ENCODE measurements around the gene SNX30.

The SNX30 gene

DNA sequence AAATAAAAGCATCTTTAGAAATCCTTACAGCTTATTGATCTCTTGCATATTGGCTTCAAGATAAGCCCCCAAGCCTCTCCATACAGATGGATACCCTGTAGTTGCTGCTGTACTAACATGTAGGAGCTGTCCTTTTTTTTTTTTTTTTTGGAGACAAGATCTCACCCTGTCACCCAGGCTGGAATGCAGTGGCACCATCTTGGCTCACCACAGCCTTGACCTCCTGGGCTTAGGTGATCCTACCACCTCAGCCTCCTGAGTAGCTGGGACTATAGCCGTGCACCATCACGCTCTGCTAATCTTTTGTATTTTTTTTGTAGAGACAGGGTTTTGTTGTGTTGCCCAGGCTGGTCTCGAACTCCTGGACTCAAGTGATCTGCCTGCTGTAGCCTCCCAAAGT, 35.4 kb downstream of the SNX30 start:
- DNase-seq = no peak

DNA sequence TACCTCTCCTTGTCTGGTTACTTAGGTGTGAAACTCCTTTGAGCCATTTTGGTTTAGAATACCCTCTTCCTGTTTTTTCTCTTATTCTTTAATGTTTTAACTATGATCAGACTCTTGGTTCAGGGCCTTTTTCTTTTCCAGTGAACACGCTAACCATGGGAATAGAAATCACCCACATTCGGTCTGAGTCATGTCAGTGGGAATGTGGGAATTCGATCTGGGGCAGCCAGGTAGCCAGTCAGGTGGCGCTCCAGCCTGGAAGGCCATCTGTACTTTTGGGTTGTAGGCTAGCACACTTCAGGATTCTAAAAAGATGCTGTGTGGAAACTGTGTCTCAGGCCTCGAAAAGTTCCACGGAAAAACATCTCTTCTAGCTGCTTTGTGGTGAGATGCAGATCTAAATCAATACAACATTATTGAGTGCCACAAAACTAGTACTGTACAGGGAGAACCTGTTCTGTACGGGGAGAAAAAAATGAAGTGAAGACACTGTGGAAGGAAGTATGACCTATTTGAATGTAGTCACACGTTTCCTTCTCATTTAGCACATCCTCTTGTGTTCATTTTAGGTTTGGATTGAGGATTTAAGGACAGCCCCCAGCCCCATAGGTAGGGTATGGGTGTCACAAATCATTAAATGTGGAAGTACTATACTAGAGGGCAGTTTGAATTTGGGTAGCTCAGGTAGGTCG, 36.4 kb downstream of the SNX30 start:
- no peak for DNase-seq

DNA sequence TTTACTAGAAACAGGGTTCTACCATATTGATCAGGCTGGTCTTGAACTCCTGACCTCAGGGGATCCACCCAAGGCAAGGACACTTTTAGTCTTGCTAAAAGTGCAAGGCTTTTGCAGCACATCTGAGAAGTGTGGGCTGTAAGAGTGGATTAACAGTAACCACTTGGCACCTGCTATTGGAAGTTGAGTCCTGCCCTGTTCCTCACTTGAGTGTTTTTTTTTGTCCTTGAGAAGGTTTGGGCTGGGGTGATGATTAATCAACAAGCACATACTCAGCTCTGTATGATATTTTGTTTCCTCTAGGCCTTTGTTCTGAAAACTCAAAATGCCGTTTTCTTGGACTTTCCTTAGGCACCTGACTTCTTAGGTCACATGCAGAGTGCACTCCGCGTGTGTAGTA, 37.4 kb downstream of the SNX30 start:
- DNase-seq = no peak

DNA sequence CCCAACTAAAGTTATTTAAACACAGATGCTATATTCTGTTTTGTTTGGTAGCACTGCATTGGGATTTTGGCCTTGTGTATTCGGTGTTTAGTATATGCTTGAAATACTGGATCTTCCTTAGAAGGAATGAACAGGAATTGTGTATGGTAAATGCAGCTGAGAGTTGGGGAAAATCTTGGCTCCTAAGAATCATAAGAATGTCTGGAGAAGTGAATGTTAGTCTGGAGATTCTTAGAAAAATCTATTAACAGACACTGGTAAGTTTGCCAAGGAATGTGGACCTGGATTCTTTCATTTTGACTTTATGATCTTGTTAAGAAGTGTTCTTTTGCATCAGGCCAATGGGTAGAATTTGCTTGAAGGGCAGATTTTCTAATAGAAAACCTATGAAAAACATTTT, 38.9 kb downstream of the SNX30 start:
- DNase-seq = no peak

DNA sequence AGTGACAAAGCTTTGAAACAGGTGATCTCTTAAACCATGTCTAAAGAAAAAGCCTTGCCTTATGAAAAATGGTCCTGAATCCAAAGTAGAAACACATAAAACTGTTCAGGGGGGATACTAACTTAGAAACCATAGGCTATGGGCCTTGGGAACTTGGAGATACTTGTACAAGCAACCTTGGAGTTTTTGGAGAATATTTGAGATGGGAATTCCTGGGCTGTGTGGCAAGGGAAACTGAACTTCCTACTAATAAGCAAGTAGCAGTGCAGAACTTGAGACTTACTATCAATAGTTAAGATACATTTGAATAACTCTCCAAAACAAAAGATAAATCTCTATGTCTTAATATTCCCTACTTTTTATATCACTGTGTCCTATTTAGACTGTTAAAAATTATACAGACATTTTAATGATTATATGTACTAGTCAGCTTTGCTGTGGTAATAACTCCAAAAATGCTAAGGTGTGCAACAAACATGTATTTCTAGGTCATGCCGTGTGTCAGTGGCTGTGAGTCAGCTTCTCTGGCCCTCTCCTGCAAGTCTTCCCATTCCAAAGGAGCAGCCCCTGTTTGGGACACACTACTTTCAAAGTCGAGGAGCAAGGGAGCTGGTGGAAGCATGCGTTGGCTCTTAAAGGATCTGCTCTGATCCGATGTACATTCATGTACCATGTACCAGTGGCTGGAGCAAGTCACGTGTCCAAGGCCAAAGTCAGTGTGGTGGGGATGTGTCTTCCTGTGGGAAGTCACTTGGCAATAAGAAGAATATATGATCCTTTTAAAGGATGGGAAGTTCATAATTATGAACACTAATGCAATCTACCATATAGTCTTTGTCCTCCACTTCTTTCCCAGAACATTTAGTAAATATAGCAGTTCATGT, 39.6 kb downstream of the SNX30 start:
- DNase-seq = no peak

DNA sequence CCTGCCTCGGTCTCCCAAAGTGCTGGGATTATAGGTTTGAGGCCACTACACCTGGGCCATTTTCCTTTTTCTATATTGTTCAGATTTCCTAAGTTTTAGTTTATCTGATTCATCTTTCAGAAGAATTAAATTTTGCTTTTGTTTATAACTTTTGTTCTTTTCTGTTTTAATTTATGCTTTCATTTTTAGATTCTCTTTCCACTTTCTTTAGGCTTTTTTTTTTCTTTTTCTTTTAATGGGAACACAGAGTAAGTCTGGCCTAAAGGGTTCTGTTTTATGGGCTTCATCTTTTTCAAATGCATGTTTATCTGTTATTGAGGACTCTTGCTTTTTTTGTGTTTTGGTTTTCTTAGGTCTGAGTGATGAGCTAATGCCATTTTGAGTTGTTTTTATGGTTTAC, 42.1 kb downstream of the SNX30 start:
- DNase-seq = no peak

DNA sequence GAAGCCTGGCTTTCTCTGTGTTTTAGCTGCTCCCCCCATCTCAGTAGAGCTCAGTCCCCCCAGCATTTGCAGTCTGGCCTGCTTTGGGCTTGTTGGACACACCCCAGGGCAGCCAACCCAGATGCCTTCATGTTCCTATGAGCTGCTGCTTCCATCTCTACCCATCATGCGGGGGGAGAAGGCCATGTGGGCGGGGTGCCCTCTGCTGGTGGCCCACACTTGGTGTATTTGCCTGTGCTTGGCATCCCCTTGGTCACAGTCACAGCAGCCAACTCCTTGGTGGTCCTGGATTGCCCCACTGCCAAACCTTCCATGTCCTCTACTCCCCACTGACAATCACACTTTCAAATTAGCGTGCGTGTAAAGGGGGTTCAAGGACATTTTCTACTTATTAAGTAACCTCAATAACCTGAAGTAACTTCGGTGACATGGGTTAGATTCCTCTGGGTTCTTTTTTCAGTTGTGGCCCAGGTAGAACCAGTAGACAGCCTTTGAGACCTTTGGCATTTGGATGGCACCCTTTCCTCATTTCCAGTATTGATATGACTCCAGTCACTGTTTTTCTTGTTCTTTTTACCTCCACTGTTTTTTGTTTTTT, 42.8 kb downstream of the SNX30 start:
- peak; percentile 55 for DNase-seq

DNA sequence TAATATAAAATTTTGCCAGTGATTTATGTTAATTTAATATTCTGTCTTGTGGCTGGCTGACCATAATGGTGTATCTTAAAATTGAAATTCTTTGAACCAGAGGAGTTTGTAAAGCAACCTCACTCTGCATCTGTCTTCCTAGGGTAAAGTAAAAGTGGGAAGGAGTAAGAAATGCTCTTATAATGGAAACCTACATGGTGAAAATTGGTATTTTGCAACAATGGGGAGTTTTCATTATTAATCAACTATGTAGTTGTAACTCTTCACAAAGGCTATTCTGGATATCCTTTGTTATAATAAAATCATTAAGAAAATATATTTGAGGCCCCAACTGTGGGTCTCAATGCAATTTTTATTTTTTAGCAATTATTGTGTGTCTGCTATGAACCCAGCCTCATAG, 44.2 kb downstream of the SNX30 start:
- DNase-seq = no peak

DNA sequence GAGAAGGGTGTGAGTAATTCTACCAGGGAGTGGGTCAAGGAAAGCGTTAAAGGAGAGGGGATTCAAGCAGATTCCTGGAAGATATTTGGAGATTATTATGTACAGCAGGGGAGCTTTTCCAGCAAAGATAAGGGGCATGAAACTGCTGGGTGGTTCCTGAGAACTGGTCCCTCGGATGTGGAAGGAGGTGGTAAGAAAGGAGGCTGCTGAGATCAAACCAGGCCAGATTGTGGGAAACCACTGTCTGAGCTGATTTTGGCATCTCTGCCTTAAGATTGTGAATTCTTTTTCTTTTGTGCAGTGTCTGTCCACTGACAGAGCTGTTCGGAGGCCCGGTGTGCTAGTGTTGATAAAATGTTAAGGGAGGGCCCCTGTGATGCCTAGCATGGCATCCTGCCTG, 45.4 kb downstream of the SNX30 start:
- no peak for DNase-seq

DNA sequence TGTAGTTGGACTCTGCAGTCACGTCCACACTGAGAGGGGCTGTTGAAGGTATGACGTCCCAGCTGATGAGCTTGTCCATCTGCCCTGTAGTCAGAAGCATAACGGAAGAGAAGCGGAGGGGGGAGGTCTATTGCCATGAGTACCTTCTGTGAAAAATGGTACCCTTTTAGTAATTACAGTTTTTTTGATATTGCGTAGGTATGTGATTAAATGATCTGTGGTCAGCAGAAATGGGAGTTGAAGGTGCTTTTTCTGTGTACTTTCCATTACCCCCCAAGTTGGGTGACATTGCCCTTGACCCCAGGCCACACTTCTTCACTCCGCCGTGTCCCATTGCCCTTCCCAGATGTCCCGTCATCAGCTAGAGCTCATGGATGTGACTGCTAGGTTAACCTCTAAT, 45.9 kb downstream of the SNX30 start:
- no peak for DNase-seq

DNA sequence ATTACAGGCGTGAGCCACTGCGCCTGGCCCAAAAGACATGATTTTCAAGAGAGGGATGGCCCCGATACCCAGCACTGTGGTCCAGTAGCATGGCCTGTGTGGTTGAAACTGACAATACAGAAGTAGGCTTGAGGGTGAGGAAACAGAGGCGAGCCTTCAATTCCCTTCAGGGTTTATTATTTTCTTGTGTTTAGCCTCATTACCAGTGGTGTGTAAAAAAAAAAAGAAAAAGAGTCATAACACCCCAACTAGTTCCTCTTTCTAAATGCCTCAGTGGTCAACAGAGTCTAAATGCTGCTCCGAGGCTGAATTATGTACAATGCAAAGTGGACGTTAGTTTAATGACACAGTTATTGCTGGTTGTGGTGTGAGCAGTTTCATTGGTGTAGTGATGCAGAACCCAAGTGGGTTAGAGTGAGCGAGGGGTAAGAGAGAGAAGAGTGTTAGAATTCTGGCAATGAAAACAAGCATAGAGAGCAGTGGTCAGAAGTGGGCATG, 58.8 kb downstream of the SNX30 start:
- DNase-seq = no peak

DNA sequence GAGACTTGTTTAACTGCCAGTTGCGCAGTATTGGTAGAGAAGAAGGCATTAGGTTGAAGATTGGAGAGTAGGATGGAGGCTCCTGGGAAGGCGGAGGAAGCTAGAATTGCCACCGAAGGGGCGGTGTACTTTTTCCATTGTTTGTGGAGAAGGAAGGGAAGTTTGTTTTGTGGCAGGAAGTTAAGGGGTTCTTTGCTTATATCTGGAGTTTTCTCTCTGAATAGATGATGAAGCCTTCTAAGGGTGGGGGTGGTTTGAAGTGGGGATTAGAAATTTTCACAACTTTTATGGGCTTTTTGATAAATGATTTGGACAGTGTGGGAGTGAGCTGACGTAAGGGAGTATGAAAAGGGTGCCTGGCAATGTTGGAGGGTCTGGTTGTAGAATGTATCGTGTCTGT, 59.3 kb downstream of the SNX30 start:
- no peak for DNase-seq

DNA sequence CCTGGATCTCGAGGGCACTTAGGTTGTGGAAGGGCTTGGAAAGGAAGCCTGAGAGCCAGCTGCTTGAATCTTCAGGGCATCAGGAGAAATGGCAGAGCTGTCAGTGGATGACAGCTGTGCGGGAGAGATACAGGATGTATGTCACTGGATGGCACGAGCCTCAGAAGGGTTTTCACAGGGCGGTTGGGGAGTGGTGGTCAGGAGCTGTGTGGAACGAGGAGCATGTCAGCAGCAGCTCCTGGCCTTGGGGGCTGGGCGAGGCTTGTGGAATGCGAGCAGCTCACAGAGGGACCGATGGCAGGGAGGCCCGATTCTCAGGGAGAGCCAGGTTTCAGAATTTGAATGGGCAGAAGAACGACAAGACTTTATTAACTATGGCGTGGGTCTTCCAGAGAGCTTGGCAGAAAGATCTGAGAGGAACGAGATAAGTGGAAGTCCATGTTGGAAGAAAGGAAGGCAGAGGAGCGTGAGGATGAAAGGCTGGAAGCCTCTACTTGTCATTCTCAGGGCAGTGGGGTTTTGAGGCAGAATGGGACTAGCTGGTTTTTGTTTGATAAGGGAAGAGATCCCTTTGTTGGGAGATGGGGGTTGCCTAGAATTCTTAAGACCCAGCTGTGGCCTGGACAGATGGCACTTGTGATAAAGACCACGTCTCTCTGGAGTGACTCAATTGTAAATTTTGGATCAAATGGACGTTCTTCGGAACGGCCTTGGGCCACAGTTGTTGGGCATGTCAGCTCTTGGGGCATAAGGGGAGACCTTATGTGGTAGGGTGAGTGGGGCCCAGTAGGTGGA, 60.3 kb downstream of the SNX30 start:
- no peak for DNase-seq

DNA sequence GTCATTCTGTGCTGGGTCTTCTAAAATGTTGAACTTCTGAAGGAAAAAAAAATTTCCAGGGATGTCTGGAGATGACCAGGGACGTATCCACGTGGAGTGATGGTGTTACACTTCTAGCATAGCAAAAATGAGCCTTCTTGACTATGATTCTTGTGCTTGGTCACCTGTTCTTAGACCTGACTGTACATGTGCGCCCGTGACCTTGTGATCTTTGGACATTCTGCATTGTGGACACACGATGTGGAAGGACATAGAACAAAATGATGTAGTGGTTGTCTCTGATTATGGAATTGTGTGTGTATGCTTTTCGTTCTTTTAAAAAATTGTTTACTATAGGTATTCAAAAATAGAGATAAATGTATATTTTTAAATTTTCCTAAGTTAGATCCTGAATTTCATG, 61.0 kb downstream of the SNX30 start:
- no peak for DNase-seq

DNA sequence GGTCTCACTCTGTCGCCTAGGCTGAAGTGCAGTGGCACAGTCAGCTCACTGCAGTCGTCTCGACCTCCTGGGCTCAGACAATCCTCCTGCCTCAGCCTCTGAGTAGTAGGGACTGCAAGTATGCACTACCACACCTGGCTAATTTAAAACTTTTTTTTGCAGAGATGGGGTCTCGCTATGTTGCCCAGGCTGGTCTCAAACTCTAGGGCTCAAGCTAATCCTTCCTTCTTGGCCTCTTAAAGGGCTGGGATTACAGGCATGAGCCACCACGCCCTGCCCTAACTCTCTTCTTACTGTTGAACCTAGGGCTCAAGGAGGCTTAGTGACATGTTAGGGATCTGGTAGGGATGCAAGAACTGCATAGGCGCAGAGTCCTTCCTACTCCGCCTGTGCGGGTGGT, 65.3 kb downstream of the SNX30 start:
- no peak for DNase-seq

DNA sequence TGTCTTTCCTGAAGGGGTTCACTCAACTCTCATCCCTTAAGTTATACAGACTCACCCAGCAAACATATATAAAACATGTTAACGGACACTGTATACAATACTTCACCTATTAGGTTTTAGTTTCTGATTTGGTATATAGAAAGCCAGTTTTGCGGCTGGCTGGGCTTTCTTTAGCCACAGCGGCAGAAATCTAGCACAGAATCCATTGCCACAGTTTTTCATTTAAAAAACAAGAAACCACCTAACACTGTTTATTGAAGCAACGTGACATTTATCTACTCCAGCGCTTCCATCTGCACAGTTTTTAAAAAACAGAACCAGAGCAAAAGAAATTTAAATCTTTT, 67.3 kb downstream of the SNX30 start:
- no peak for DNase-seq

DNA sequence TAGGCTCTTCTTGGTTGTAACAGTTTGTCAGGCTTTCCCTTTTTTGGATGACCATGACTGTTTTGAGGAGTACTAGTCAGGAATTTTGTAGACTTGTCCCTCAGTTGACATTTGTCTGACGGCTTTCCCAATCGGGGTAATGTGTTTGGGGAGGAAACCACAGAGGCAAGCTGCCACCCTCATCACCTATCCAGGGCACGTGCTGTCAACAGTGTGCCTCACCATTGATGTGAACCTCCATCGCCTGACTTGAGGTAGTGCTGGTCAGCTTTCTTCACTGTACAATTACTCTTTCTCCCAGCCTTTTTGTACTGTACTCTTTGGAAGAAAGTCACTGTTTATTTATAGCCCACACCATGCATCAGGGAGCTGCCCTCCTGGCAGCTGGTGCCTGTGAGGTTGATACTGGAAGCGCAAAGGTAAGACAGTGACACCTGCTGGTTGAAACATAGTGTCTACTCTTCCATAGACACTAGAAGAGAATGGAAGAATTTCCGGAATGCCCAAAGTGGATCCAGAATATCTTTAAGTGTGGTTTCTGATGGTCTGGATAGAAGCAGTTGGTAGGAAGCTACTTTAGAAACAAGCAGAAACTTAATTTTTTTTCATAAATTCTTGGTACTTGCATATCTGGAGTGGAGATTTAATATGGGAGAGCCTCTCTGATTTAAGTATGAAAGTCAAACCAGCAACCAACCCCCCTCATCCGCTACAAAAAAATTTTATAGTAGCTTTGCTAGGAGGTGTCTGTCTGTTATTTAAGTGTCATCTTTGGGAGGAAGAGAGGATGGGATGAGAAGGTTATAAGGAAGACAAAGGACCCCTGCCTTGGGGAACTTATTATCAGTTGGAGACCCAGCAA, 69.3 kb downstream of the SNX30 start:
- DNase-seq = peak; percentile 67

DNA sequence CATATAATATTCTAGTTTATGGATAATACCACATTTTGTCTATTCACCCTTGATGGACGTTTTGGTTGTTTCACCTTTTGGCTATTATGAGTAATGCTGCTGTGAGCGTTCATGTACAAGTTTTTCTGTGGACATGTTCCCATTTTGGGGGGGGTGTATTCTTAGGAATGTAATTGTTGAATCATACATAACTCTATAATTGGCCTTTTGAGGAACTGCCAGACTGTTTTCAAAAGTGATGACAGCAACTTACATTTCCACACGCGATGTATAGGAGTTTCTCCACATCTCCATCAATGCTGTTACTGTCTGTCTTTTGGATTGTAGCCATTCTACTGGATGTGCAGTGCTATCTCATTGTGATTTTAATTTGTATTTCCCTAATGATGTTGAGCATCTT, 70.3 kb downstream of the SNX30 start:
- DNase-seq = no peak

DNA sequence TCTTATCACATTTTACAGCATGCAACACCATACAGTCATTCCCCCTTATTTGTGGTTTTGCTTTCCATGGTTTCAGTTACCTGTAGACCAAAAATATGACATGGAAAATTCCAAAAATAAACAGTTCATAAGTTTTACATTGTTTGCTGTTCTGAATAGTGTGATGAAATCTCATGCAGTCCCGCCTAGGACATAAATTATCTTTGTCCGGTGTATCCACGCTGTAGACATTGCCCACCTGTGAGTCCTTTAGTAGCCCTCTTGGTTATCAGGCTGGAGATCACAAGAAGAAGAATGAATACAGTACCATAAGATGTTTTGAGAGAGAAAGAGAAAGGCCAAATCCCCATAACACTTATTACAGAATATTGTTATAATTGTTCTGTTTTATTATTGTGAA, 72.1 kb downstream of the SNX30 start:
- no peak for DNase-seq

DNA sequence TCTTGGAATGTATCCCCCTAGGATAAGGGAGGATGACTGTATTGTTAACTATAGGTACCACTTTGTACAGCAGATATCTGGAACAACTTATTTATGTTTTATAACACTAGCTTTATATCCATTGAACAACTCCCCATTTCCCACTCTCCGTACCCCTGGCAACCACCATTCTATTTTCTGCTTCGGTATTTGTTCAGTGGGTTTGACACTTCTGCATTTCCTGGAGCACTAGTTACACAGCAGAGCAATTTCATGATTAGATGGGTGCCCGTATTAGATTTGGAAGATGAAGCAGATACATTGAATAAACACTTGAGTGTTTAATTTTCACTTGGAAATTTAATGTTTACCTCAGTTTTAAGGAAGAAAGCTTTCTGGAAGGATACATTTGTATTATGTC, 72.7 kb downstream of the SNX30 start:
- no peak for DNase-seq

DNA sequence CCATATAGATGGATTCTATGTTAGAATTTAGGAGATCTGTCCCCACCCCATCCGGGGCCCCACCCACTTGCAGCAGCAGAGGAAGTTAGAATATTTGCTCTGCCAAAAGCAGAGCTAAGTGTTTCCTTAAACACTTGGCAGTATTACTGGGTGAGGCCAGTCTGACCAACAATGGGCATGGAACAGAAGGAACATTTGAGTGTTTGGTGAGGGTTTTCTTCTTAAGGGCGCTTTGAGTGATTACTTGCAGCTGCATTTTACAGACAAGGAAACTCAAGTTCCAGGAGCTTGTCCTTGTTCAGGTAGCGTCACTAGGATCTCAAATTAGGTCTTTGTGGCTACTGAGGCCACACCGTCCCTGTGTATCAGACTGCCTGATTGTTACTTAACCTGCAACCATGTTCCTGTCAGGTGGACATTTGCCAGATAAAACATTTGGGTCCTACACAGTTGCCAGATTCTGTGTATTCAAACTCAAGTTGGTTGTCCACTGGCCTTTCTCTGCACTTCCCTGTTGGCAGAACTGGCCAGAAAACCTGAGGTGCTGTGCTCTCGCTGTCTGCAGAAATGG, 80.8 kb downstream of the SNX30 start:
- no peak for DNase-seq

DNA sequence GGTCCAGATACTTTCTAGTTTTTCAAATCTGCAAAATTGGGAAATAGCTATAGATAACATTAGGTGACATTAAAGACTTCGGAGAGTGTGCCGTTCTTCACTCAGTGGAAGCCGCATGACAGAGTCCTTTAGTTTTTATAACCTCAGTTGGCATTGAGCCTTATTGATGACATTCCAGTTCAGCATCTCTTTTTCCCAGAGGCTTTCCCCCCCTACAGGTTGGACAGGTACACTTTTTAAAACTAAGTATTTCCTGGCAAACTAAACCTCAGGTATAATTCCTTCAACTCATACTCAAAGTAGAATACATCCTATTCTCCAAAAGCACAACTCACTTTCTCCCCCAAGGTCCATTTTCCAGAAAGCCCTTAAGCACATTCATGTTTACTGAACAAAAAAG, 81.4 kb downstream of the SNX30 start:
- DNase-seq = no peak

Data from NCI-H1694 (cell line).